Suprapubic skin (tissue), 4 donors: Measurements from ENCODE around the gene GON4L. TPM values are rescaled to one million over a fixed set of nuclear protein-coding genes. Genes with fewer than 3 reads are reported as not detected.
"Not testable (repeated sequence)": the region's sequence is repeated elsewhere in the genome, so short reads cannot be mapped to it uniquely, and the experiment has no call there.

Experiments used
- DNase-seq, 2 donors: peaks; one replicate each; pipeline ENCODE4 v3.0.0-alpha.2; 2019; ENCODE audit warnings: low spot score in 2 of 2
- H3K27ac ChIP-seq: fragments of 200-600 bp; sonication (generic); one replicate; pipeline ENCODE4 v1.5.1; 2019
- H3K27me3 ChIP-seq: fragments of 200-600 bp; sonication (generic); one replicate; pipeline ENCODE4 v1.5.1; 2019
- H3K36me3 ChIP-seq: fragments of 200-600 bp; sonication (generic); one replicate; pipeline ENCODE4 v1.5.1; 2019
- H3K4me1 ChIP-seq: fragments of 200-600 bp; sonication (generic); one replicate; pipeline ENCODE4 v1.5.1; 2019
- H3K4me3 ChIP-seq: fragments of 200-600 bp; sonication (generic); one replicate; pipeline ENCODE4 v1.5.1; 2019; ENCODE audit warnings: mild to moderate bottlenecking
- H3K9me3 ChIP-seq: fragments of 200-600 bp; sonication (generic); one replicate; pipeline ENCODE4 v1.5.1; 2019
- CTCF ChIP-seq, 2 donors: fragments of 200-600 bp in 1 of 2; fragments of 450-650 bp in 1 of 2; sonication (generic) in 1 of 2; IDR thresholded peaks; one replicate each; pipeline ENCODE4 v1.5.1; 2016 to 2019; ENCODE audit warnings: antibody characterized with exemption in 2 of 2, mild to moderate bottlenecking in 1 of 2, moderate library complexity in 1 of 2
- EP300 ChIP-seq: sonication (generic); formaldehyde crosslinking; IDR thresholded peaks from one replicate; pipeline ENCODE4 v1.6.1; 2017; ENCODE audit warnings: antibody characterized with exemption
- POLR2A ChIP-seq, 2 donors: fragments of 450-650 bp; IDR thresholded peaks; one replicate each; pipeline ENCODE4 v1.6.1; 2017; ENCODE audit warnings: antibody characterized with exemption in 2 of 2, mild to moderate bottlenecking in 2 of 2, moderate library complexity in 2 of 2
- POLR2AphosphoS5 ChIP-seq, 3 donors: sonication (generic); formaldehyde crosslinking; IDR thresholded peaks; one replicate each; pipeline ENCODE4 v1.6.1; 2017; ENCODE audit warnings: antibody characterized with exemption in 3 of 3
- WGBS: methylation state at CpG from one replicate; pipeline ENCODE4 v1.1.5; 2018; 5-methylcytosine and 5-hydroxymethylcytosine counted together
- total RNA-seq, 4 donors: library from RNA; depleted of rRNA; stranded (reverse); fragments of >200 nt; gene quantifications; one replicate each; pipeline ENCODE4 v1.1.0, GENCODE V29; 2016

Gene GON4L
- total RNA-seq, 4 donors from 2014 or later, result 27.5 to 82.6 (median 43.2) TPM

- 66% methylated on average over 2 of the region's 2 CpGs for WGBS
- no peak for TF ChIP-seq CTCF (IDR thresholded peaks at IDR 0.05)
- Histone ChIP-seq H3K4me3 (no peak overlapping the region), H3K9me3 (no peaks in the 10 kb centered on the region), H3K36me3 (peaks cover 12% of the 10 kb centered on the region), H3K27me3 (no peaks in the 10 kb centered on the region), H3K4me1 (no peaks in the 10 kb centered on the region), H3K27ac (no peak overlapping the region)
- DNase-seq, result no peak
Observed at GRCh38 chr1:155713075-155713474, 143.9 kb downstream of the GON4L start.

GRCh38 chr1:155712636-155713035, 144.4 kb downstream of the GON4L start:
- H3K9me3 ChIP-seq, DNase-seq, H3K4me1 ChIP-seq, H3K4me3 ChIP-seq, H3K27ac ChIP-seq, H3K27me3 ChIP-seq: not testable (repeated sequence)
- 83% methylated on average over 3 of the region's 3 CpGs for WGBS
- H3K36me3 ChIP-seq, result peaks cover 12% of the 10 kb centered on the region

- WGBS, result 83% methylated on average over 3 of the region's 3 CpGs
- H3K4me1 ChIP-seq, H3K27ac ChIP-seq: not testable (repeated sequence)
Observed at GRCh38 chr1:155711457-155711856, 145.6 kb downstream of the GON4L start.

GRCh38 chr1:155709391-155709790, 147.6 kb downstream of the GON4L start:
- H3K9me3 ChIP-seq, result no peaks in the 10 kb centered on the region
- TF ChIP-seq EP300 (no peak), POLR2A (IDR thresholded peaks at IDR 0.05) (no peak)
- no peak overlapping the region for H3K27ac ChIP-seq
- H3K4me1 ChIP-seq, result no peaks in the 10 kb centered on the region
- peaks cover 4% of the 10 kb centered on the region for H3K36me3 ChIP-seq
- H3K27me3 ChIP-seq, result no peaks in the 10 kb centered on the region
- DNase-seq, result no peak
- no peak overlapping the region for H3K4me3 ChIP-seq
- 94% methylated on average over 3 of the region's 3 CpGs for WGBS

More at GRCh38 chr1:155711457-155711856, 145.6 kb downstream of the GON4L start:
- DNase-seq, H3K4me3 ChIP-seq, H3K27me3 ChIP-seq, H3K9me3 ChIP-seq, H3K36me3 ChIP-seq: not testable (repeated sequence)

GRCh38 chr1:155706139-155706538, 150.9 kb downstream of the GON4L start:
- 91% methylated on average over 5 of the region's 5 CpGs for WGBS
- H3K27me3 ChIP-seq, result no peaks in the 10 kb centered on the region
- H3K4me3 ChIP-seq, result no peak overlapping the region
- H3K4me1 ChIP-seq, result no peaks in the 10 kb centered on the region
- no peaks in the 10 kb centered on the region for H3K36me3 ChIP-seq
- TF ChIP-seq CTCF (IDR thresholded peaks at IDR 0.05) (no peak), POLR2AphosphoS5 (IDR thresholded peaks at IDR 0.05) (no peak), EP300 (no peak), POLR2A (IDR thresholded peaks at IDR 0.05) (no peak)
- H3K27ac ChIP-seq, result no peak overlapping the region
- no peak for DNase-seq
- no peaks in the 10 kb centered on the region for H3K9me3 ChIP-seq

- not testable (repeated sequence) for H3K4me1 ChIP-seq, H3K4me3 ChIP-seq, H3K27me3 ChIP-seq, DNase-seq, H3K9me3 ChIP-seq, H3K27ac ChIP-seq, H3K36me3 ChIP-seq
- WGBS, result 81% methylated on average over 5 of the region's 5 CpGs
Observed at GRCh38 chr1:155704414-155704813, 152.6 kb downstream of the GON4L start.

GRCh38 chr1:155703216-155703615, 153.8 kb downstream of the GON4L start:
- no peak for DNase-seq
- WGBS, result 90% methylated on average over 6 of the region's 6 CpGs
- Histone ChIP-seq H3K36me3 (no peaks in the 10 kb centered on the region), H3K4me3 (no peak overlapping the region), H3K27me3 (no peaks in the 10 kb centered on the region), H3K27ac (no peak overlapping the region), H3K4me1 (no peaks in the 10 kb centered on the region), H3K9me3 (no peaks in the 10 kb centered on the region)
- no peak for TF ChIP-seq EP300
- TF ChIP-seq CTCF (IDR thresholded peaks at IDR 0.05), result no peak
- TF ChIP-seq POLR2AphosphoS5 (IDR thresholded peaks at IDR 0.05), result no peak
- TF ChIP-seq POLR2A (IDR thresholded peaks at IDR 0.05), result no peak

- H3K36me3 ChIP-seq, H3K4me1 ChIP-seq, DNase-seq, H3K9me3 ChIP-seq, H3K27me3 ChIP-seq, H3K4me3 ChIP-seq, H3K27ac ChIP-seq: not testable (repeated sequence)
- 63% methylated on average over 2 of the region's 2 CpGs for WGBS
Observed at GRCh38 chr1:155701675-155702074, 155.3 kb downstream of the GON4L start.

Other genes starting within 250 kb of the GON4L start
- 10 to 100 TPM; 11.7 to 31.6 (median 24.1) TPM for gene MSTO1, start 247.0 kb downstream of the GON4L start, total RNA-seq
- gene YY1AP1, start 168.4 kb downstream of the GON4L start, total RNA-seq, result 100 to 1,000 TPM in 1 of 4 donors, 10 to 100 TPM in 3; 56.0 to 106 (median 80.1) TPM
- 100 to 1,000 TPM; 151 to 249 (median 187) TPM for gene DAP3, start 168.1 kb downstream of the GON4L start, total RNA-seq
- gene SYT11, start 2.4 kb upstream of the GON4L start, total RNA-seq, result 1 to 10 TPM; 2.2 to 3.3 (median 2.7) TPM
- 10 to 100 TPM; 18.1 to 30.8 (median 23.8) TPM for gene RIT1, start 54.1 kb upstream of the GON4L start, total RNA-seq
- 100 to 1,000 TPM in 1 of 4 donors, 10 to 100 TPM in 3; 33.6 to 116 (median 50.3) TPM for gene KHDC4, start 77.2 kb upstream of the GON4L start, total RNA-seq
- not detected for gene RXFP4, start 84.4 kb upstream of the GON4L start, total RNA-seq
- gene ARHGEF2, start 121.3 kb upstream of the GON4L start, total RNA-seq, result 10 to 100 TPM; 13.7 to 42.1 (median 20.6) TPM
- 100 to 1,000 TPM; 160 to 278 (median 240) TPM for gene SSR2, start 163.7 kb upstream of the GON4L start, total RNA-seq
- gene UBQLN4, start 196.6 kb upstream of the GON4L start, total RNA-seq, result 10 to 100 TPM; 32.7 to 42.7 (median 39.8) TPM
- gene LAMTOR2, start 197.6 kb upstream of the GON4L start, total RNA-seq, result 10 to 100 TPM; 27.3 to 66.6 (median 57.7) TPM
- 100 to 1,000 TPM; 150 to 284 (median 205) TPM for gene RAB25, start 203.9 kb upstream of the GON4L start, total RNA-seq
- 1 to 10 TPM in 2 of 4 donors, under 1 TPM in 2; 0.42 to 2.7 (median 1.0) TPM for gene MEX3A, start 225.3 kb upstream of the GON4L start, total RNA-seq